Kidney epithelial cell (primary cell): ENCODE measurements around the gene GFM1. TPM values are rescaled to one million over a fixed set of nuclear protein-coding genes. Genes with fewer than 3 reads are reported as not detected.
A peak's percentile ranks its signal among the peaks of the same experiment; 100 is the strongest.

Source experiments
- DNase-seq: peaks from one replicate; pipeline ENCODE4 v3.0.0-alpha.2; 2010; ENCODE audit warnings: low read depth
- H3K27me3 ChIP-seq: 2 replicates; pipeline ENCODE4 v1.6.0; 2011; ENCODE audit warnings: low read length; ENCODE audit not compliant: control insufficient read depth, insufficient read depth
- H3K36me3 ChIP-seq: 2 replicates; pipeline ENCODE4 v1.5.1; 2011; ENCODE audit warnings: low read length; ENCODE audit not compliant: control insufficient read depth, insufficient read depth
- H3K4me3 ChIP-seq: 2 replicates; pipeline ENCODE4 v1.5.1; 2011; ENCODE audit warnings: low read depth, mild to moderate bottlenecking, control low read depth, low read length
- total RNA-seq: library from RNA; depleted of rRNA; stranded (reverse); fragments of >200 nt; gene quantifications from 2 replicates; pipeline ENCODE4 v1.2.3, GENCODE V29; 2015
- TF ChIP-seq, protein P1 (sequence below): IDR thresholded peaks from 2 replicates; pipeline ENCODE4 v1.5.1; 2011; ENCODE audit warnings: mild to moderate bottlenecking, moderate library complexity, low read length, control low read depth, inconsistent platforms; ENCODE audit not compliant: insufficient read depth, poor library complexity, severe bottlenecking

The GFM1 gene
- total RNA-seq, 1 donor from 2014 or later: 55.0 TPM

DNA sequence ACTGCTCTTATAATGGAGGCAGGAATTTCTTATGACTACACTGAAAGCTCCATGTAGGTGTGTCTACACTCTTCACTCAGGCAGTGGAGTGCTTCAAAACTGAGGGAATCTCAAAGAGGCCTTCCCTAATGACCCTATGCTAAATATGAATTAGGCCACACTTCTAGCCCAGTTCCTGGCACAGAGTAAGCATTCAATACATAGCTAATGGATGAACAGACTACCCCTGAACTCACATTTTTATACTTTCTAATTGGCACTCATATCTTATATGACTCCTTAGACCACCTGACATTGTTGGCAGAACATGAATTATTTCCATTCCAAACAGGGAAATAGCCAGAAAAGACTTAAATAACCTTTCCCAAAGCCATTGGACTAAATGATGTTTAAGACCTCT lies 84.5 kb downstream of the GFM1 start:
- TF ChIP-seq, protein P1, sequence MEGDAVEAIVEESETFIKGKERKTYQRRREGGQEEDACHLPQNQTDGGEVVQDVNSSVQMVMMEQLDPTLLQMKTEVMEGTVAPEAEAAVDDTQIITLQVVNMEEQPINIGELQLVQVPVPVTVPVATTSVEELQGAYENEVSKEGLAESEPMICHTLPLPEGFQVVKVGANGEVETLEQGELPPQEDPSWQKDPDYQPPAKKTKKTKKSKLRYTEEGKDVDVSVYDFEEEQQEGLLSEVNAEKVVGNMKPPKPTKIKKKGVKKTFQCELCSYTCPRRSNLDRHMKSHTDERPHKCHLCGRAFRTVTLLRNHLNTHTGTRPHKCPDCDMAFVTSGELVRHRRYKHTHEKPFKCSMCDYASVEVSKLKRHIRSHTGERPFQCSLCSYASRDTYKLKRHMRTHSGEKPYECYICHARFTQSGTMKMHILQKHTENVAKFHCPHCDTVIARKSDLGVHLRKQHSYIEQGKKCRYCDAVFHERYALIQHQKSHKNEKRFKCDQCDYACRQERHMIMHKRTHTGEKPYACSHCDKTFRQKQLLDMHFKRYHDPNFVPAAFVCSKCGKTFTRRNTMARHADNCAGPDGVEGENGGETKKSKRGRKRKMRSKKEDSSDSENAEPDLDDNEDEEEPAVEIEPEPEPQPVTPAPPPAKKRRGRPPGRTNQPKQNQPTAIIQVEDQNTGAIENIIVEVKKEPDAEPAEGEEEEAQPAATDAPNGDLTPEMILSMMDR: no peak
- no peak for DNase-seq

GRCh38 chr3:158731486-158731885 lies 87.2 kb downstream of the GFM1 start:
- no peak for DNase-seq
- TF ChIP-seq, protein P1: no peak
- Histone ChIP-seq H3K27me3 (no peaks in the 10 kb centered on the region), H3K4me3 (peak overlapping the region; percentile 53), H3K36me3 (peaks cover 1% of the 10 kb centered on the region)

More for the DNA sequence above, 84.5 kb downstream of the GFM1 start:
- peaks cover 1% of the 10 kb centered on the region for H3K36me3 ChIP-seq
- H3K27me3 ChIP-seq: no peaks in the 10 kb centered on the region
- H3K4me3 ChIP-seq: no peak overlapping the region

DNA sequence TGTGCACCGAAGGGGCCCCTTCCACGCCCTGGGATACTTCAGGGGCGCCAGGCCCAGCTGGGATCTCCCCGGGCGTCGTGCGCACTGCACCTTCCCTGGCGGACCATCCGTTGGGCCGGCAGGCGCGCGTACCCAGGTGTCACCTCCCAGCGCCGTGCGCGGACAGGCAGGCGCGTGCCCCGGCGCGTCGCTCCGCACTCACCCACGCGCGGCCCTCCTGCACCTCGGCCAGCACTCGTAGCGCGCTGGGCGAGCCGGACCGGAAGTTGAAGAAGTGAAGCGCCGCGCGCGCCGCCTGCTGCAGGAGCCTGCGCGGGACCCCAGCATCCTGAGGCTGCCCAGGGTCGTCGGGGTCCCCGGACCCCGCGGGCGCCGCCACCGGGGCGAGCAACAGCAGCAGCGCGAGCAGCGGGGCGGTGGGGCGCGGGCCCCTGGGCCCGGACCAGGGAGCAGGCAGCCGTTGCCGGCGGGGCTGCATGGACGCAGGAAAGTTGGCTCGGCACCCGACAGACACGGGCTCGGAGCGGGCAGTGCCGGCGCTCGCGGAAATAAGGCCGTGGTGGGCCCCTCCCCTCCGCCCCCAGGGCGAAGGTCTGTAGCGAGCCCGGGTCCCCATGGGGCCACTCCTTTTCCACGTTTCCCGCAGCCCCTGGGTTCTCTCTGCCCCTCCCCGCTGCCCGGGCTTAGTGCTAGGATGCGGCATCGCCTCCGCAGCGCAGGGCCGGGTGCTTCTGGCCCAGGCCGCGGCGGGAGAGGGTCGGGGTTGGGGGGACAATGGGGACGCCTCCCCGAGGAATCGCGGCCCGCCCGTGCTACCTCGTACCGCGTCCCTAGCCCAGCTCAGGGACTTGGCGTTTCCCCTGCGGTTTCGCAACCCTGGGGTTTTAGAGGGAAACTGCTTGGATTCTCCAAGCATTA lies 87.9 kb downstream of the GFM1 start, which contains the start of gene RARRES1:
TSS of gene RARRES1 (minus strand) at position 520 of the 918 bp plus-strand sequence. CDS start at position 478, 42 bp downstream.
- no peaks in the 10 kb centered on the region for H3K27me3 ChIP-seq
- H3K4me3 ChIP-seq: peak within 1 kb of the TSS; percentile 53
- TF ChIP-seq, protein P1: no peak
- no peak for DNase-seq
- H3K36me3 ChIP-seq: peaks cover 1% of the 10 kb centered on the region

DNA sequence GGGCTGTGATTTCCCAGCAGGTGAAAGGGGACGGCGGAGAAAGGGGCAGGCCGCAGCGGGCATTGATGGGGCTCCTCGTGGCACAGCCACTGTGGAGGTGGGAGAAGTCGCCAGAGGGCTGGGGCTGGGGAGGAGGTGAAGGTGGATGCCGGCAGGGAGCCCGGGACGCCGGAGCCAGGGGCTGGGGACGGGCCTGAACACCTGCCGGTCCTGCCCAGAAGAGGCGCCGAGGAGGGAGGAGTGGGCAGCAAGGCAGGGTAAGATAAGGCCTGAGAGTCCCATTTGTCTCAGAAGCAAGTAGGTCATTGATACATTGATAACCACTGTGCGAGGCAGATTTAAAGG lies 88.5 kb downstream of the GFM1 start:
- DNase-seq: no peak
- TF ChIP-seq, protein P1: no peak
- Histone ChIP-seq H3K27me3 (no peaks in the 10 kb centered on the region), H3K4me3 (peak overlapping the region; percentile 53), H3K36me3 (peaks cover 1% of the 10 kb centered on the region)

- no peak for DNase-seq
- TF ChIP-seq, protein P1: no peak
- H3K36me3 ChIP-seq: peaks cover 1% of the 10 kb centered on the region
These were observed 89.3 kb downstream of the GFM1 start for GRCh38 chr3:158733656-158734055.

More at GRCh38 chr3:158733656-158734055, 89.3 kb downstream of the GFM1 start:
- H3K27me3 ChIP-seq: no peaks in the 10 kb centered on the region
- H3K4me3 ChIP-seq: no peak overlapping the region
